SK-N-SH (cell line): ENCODE results near the gene ZFHX3. TPM values are rescaled to one million over a fixed set of nuclear protein-coding genes. Genes with fewer than 3 reads are reported as not detected.

ENCODE experiments used
- CTCF ChIA-PET: fragments of 300-600, 350-600 bp; formaldehyde crosslinking; extraction: SDS; loops from one replicate; lab custom pipeline; 2021; lab: Yijun Ruan, JAX
- POLR2A ChIA-PET: fragments of 350-600 bp; sonication (Branson Sonifier 250); formaldehyde crosslinking; extraction: SDS; loops from one replicate; lab custom pipeline; 2020; ENCODE audit warnings: antibody characterized with exemption, inconsistent platforms; lab: Yijun Ruan, JAX
- DNase-seq: peaks from one replicate; pipeline ENCODE4 v3.0.0; 2012
- H2AFZ ChIP-seq: fragments of 200-600 bp; sonication (generic); 2 replicates; pipeline ENCODE4 v1.8.1; 2016; ENCODE audit warnings: antibody characterized with exemption, mild to moderate bottlenecking, low read depth
- H3F3A ChIP-seq: fragments of 200-600 bp; sonication (generic); replicated peaks from 2 replicates; pipeline ENCODE3; 2016; ENCODE audit warnings: antibody characterized with exemption, mild to moderate bottlenecking; ENCODE audit not compliant: insufficient read depth
- H3K27ac ChIP-seq, 2 experiments: fragments of 200-500 bp in 1 of 2; fragments of 200-600 bp in 1 of 2; sonication (Bioruptor generic) in 1 of 2; sonication (generic), shearing (Covaris generic) in 1 of 2; 2 replicates each; pipeline versions ENCODE4 v1.5.1 to v1.6.1; 2014 to 2016; ENCODE audit warnings: low read depth in 2 of 2, inconsistent platforms in 1 of 2, low read length in 1 of 2, mild to moderate bottlenecking in 1 of 2, mixed read lengths in 1 of 2
- H3K27me3 ChIP-seq: fragments of 200-600 bp; sonication (generic), shearing (Covaris generic); 2 replicates; pipeline ENCODE4 v1.6.1; 2016; ENCODE audit warnings: mixed run types; ENCODE audit not compliant: insufficient read depth
- H3K36me3 ChIP-seq, 2 experiments: fragments of 200-500 bp in 1 of 2; fragments of 200-600 bp in 1 of 2; sonication (Bioruptor generic) in 1 of 2; sonication (generic) in 1 of 2; replicated peaks in 1 of 2; 2 replicates each; pipeline versions ENCODE3 to v1.5.1; 2014 to 2016; ENCODE audit warnings: low read length in 1 of 2, mild to moderate bottlenecking in 1 of 2; ENCODE audit not compliant: insufficient read depth in 2 of 2, control insufficient read depth in 1 of 2
- H3K4me1 ChIP-seq, 2 experiments: fragments of 200-500 bp in 1 of 2; fragments of 200-600 bp in 1 of 2; sonication (Bioruptor generic) in 1 of 2; sonication (generic), shearing (Covaris generic) in 1 of 2; 2 replicates each; pipeline versions ENCODE4 v1.5.1 to v1.6.1; 2014 to 2016; ENCODE audit warnings: low read depth in 1 of 2, low read length in 1 of 2, mixed run types in 1 of 2; ENCODE audit not compliant: insufficient read depth in 2 of 2, control insufficient read depth in 1 of 2
- H3K4me2 ChIP-seq: fragments of 200-600 bp; sonication (generic), shearing (Covaris generic); 2 replicates; pipeline ENCODE4 v1.6.1; 2017; ENCODE audit warnings: mixed run types
- H3K4me3 ChIP-seq, 2 experiments: fragments of 200-500 bp in 1 of 2; fragments of 200-600 bp in 1 of 2; sonication (Bioruptor generic) in 1 of 2; sonication (generic), shearing (Covaris generic) in 1 of 2; 2 replicates each; pipeline versions ENCODE4 v1.5.1 to v1.8.1; 2014 to 2016; ENCODE audit warnings: low read depth in 2 of 2, inconsistent platforms in 1 of 2, low read length in 1 of 2, mild to moderate bottlenecking in 1 of 2, mixed read lengths in 1 of 2, moderate library complexity in 1 of 2
- H3K79me2 ChIP-seq: fragments of 200-600 bp; sonication (generic); 2 replicates; pipeline ENCODE4 v1.8.1; 2017; ENCODE audit warnings: mild to moderate bottlenecking; ENCODE audit not compliant: insufficient read depth
- H3K9ac ChIP-seq: fragments of 200-600 bp; sonication (generic); 2 replicates; pipeline ENCODE4 v1.6.1; 2017; ENCODE audit warnings: mixed run types
- H3K9me2 ChIP-seq: fragments of 200-600 bp; sonication (generic); 2 replicates; pipeline ENCODE4 v1.6.1; 2017; ENCODE audit warnings: mixed run types
- H3K9me3 ChIP-seq: fragments of 200-600 bp; sonication (generic); 2 replicates; pipeline ENCODE4 v1.6.1; 2017; ENCODE audit warnings: mixed run types, mild to moderate bottlenecking, moderate library complexity
- H4K20me1 ChIP-seq: fragments of 200-600 bp; sonication (generic); 2 replicates; pipeline ENCODE4 v1.6.1; 2017; ENCODE audit warnings: mild to moderate bottlenecking, mixed run types; ENCODE audit not compliant: insufficient read depth
- CHD2 ChIP-seq: fragments of 150-350 bp; IDR thresholded peaks from 2 replicates; pipeline ENCODE4 v1.6.1; 2018; ENCODE audit warnings: low read length; ENCODE audit not compliant: partially characterized antibody
- CTCF ChIP-seq: fragments of 200-600 bp; sonication (generic); IDR thresholded peaks from 2 replicates; pipeline ENCODE4 v1.6.1; 2017; ENCODE audit warnings: antibody characterized with exemption, mild to moderate bottlenecking, moderate library complexity
- ELF1 ChIP-seq: IDR thresholded peaks from 2 replicates; pipeline ENCODE4 v1.4.0; 2012
- EZH2phosphoT487 ChIP-seq: fragments of 200-600 bp; sonication (generic); IDR thresholded peaks from 2 replicates; pipeline ENCODE4 v1.6.1; 2017; ENCODE audit warnings: low read depth, mixed run types, mild to moderate bottlenecking, antibody characterized with exemption, moderate library complexity, borderline replicate concordance
- FOXM1 ChIP-seq: IDR thresholded peaks from 2 replicates; pipeline ENCODE4 v1.4.0; 2012; ENCODE audit warnings: low read depth, mild to moderate bottlenecking
- GABPA ChIP-seq: IDR thresholded peaks from 2 replicates; pipeline ENCODE4 v1.4.0; 2012; ENCODE audit warnings: low read depth, mild to moderate bottlenecking
- GATA2 ChIP-seq: sonication (generic); formaldehyde crosslinking; IDR thresholded peaks from 2 replicates; pipeline ENCODE4 v1.5.0; 2020; ENCODE audit warnings: mild to moderate bottlenecking, missing genetic modification reagents
- IRF3 ChIP-seq: fragments of 150-350 bp; IDR thresholded peaks from 2 replicates; pipeline ENCODE4 v1.6.1; 2016; ENCODE audit warnings: mild to moderate bottlenecking, low read depth, low read length
- JUND ChIP-seq: IDR thresholded peaks from 2 replicates; pipeline ENCODE4 v1.4.0; 2012
- MAX ChIP-seq: IDR thresholded peaks from 2 replicates; pipeline ENCODE4 v1.4.0; 2012; ENCODE audit warnings: low read depth
- MEF2A ChIP-seq: IDR thresholded peaks from 2 replicates; pipeline ENCODE4 v1.4.0; 2012; ENCODE audit warnings: low read depth, borderline replicate concordance
- MXI1 ChIP-seq: IDR thresholded peaks from 2 replicates; pipeline ENCODE4 v1.6.1; 2012; ENCODE audit warnings: mild to moderate bottlenecking, low read depth, low read length, improper control_type of control experiment
- NFIC ChIP-seq: IDR thresholded peaks from 2 replicates; pipeline ENCODE4 v1.4.0; 2012; ENCODE audit warnings: borderline replicate concordance
- NRF1 ChIP-seq: IDR thresholded peaks from 2 replicates; pipeline ENCODE4 v1.6.1; 2012; ENCODE audit warnings: low read depth, mild to moderate bottlenecking, low read length
- RFX5 ChIP-seq: IDR thresholded peaks from 2 replicates; pipeline ENCODE4 v1.6.1; 2012; ENCODE audit warnings: mild to moderate bottlenecking, improper control_type of control experiment, low read length
- RXRA ChIP-seq: IDR thresholded peaks from 2 replicates; pipeline ENCODE4 v1.4.0; 2012; ENCODE audit warnings: low read depth, mild to moderate bottlenecking, borderline replicate concordance
- SIN3A ChIP-seq: IDR thresholded peaks from 2 replicates; pipeline ENCODE4 v1.6.1; 2012; ENCODE audit warnings: low read depth, mild to moderate bottlenecking, low read length, moderate library complexity, borderline replicate concordance
- TEAD4 ChIP-seq: IDR thresholded peaks from 2 replicates; pipeline ENCODE4 v1.4.0; 2012; ENCODE audit warnings: mild to moderate bottlenecking, borderline replicate concordance; ENCODE audit not compliant: insufficient read depth
- USF1 ChIP-seq: IDR thresholded peaks from 2 replicates; pipeline ENCODE4 v1.4.0; 2012; ENCODE audit warnings: low read depth, borderline replicate concordance
- YY1 ChIP-seq: IDR thresholded peaks from 2 replicates; pipeline ENCODE4 v1.4.0; 2012; ENCODE audit warnings: low read depth, mild to moderate bottlenecking
- ZBTB33 ChIP-seq: IDR thresholded peaks from 2 replicates; pipeline ENCODE4 v1.4.0; 2012; ENCODE audit warnings: low read depth, borderline replicate concordance
- WGBS: methylation state at CpG from one replicate; pipeline ENCODE4 v1.1.6; 2017; ENCODE audit warnings: low lambda C conversion rate; 5-methylcytosine and 5-hydroxymethylcytosine counted together
- polyA plus RNA-seq, 3 experiments: library from polyadenylated mRNA; depleted of rRNA; stranded (reverse); fragments of >200 nt; gene quantifications; 2 replicates each; pipeline ENCODE4 v1.2.3, GENCODE V29; 2012

ZFHX3 gene
- polyA plus RNA-seq, 1 of the 3 experiments (the other 2 are of a cell fraction), result 2.0 TPM

GRCh38 chr16:73089420-73089819, 41.5 kb upstream of the ZFHX3 start:
- Histone ChIP-seq H3K36me3 (no peaks in the 10 kb centered on the region), H3K27ac (no peak overlapping the region), H3K4me2 (no peak overlapping the region), H3K4me1 (peaks cover 0 to 8% of the 10 kb centered on the region in 2 experiments; a peak in 1 of 4 replicates), H3K79me2 (no peaks in the 10 kb centered on the region), H4K20me1 (no peaks in the 10 kb centered on the region), H3K9ac (no peak overlapping the region), H3F3A (no peaks in the 10 kb centered on the region), H3K4me3 (no peak overlapping the region), H2AFZ (no peak overlapping the region), H3K9me2 (no peaks in the 10 kb centered on the region), H3K9me3 (no peaks in the 10 kb centered on the region), H3K27me3 (no peaks in the 10 kb centered on the region)
- CTCF ChIA-PET, result no interaction called here
- no peak for DNase-seq
- WGBS, result 91% methylated on average over 3 of the region's 3 CpGs
- no peak for TF ChIP-seq ELF1
- no peak for TF ChIP-seq CTCF
- TF ChIP-seq MEF2A, result no peak
- no peak for TF ChIP-seq RXRA
- no peak for TF ChIP-seq MXI1
- no peak for TF ChIP-seq NRF1
- TF ChIP-seq IRF3, result no peak
- TF ChIP-seq TEAD4, result no peak
- no peak for TF ChIP-seq ZBTB33
- no peak for TF ChIP-seq CHD2
- no peak for TF ChIP-seq MAX
- no peak for TF ChIP-seq NFIC
- POLR2A ChIA-PET, result interaction anchor here (1.1 kb wide), 1 partner anchor 276 kb away, joined by 3 read pairs; no protein-coding TSS in a partner anchor

- no peaks in the 10 kb centered on the region for H3K9me2 ChIP-seq
- no peaks in the 10 kb centered on the region for H3K27me3 ChIP-seq
- peaks cover 5% of the 10 kb centered on the region for H3F3A ChIP-seq
- H3K4me3 ChIP-seq, result no peak overlapping the region
- H2AFZ ChIP-seq, result no peak overlapping the region
- H3K27ac ChIP-seq, result no peak overlapping the region
- 89% methylated on average over 4 of the region's 4 CpGs for WGBS
- H3K9me3 ChIP-seq, result no peaks in the 10 kb centered on the region
- ChIA-PET POLR2A (no interaction called here), CTCF (no interaction called here)
- no peak overlapping the region for H3K9ac ChIP-seq
- no peaks in the 10 kb centered on the region for H3K36me3 ChIP-seq
- no peak overlapping the region for H3K4me2 ChIP-seq
- no peaks in the 10 kb centered on the region for H3K79me2 ChIP-seq
- no peaks in the 10 kb centered on the region for H4K20me1 ChIP-seq
- no peak for DNase-seq
- no peaks in the 10 kb centered on the region; a peak in 1 of 4 replicates for H3K4me1 ChIP-seq
- no peak for TF ChIP-seq RFX5
- no peak for TF ChIP-seq YY1
- no peak for TF ChIP-seq NRF1
- no peak for TF ChIP-seq USF1
- no peak for TF ChIP-seq GATA2
- TF ChIP-seq JUND, result no peak
- no peak for TF ChIP-seq FOXM1
- TF ChIP-seq CHD2, result no peak
- TF ChIP-seq EZH2phosphoT487, result no peak
- TF ChIP-seq TEAD4, result no peak
- no peak for TF ChIP-seq SIN3A
- no peak for TF ChIP-seq CTCF
- no peak for TF ChIP-seq MXI1
- TF ChIP-seq GABPA, result no peak
These were observed 38.2 kb upstream of the ZFHX3 start for GRCh38 chr16:73086108-73086507.
